ENCODE measurements around the gene MLYCD. TPM values are rescaled to one million over a fixed set of nuclear protein-coding genes. Genes with fewer than 3 reads are reported as not detected.

MLYCD gene
- total and polyA plus RNA-seq, 7 donors: 8.3 to 21.6 (median 14.7) TPM

GRCh38 chr16:83923581-83924365 is 24.9 kb downstream of the MLYCD start:
- Histone ChIP-seq H3K27ac (no peak overlapping the region), H3K4me3 (no peak overlapping the region), H3K9me3 (no peaks in the 10 kb centered on the region), H3K4me1 (peaks cover 8% of the 10 kb centered on the region), H3K27me3 (ENCODE audit: insufficient read depth in 3 of 3, low read length in 2 of 3) (no peaks in the 10 kb centered on the region), H3K36me3 (ENCODE audit: insufficient read depth in 1 of 2, low read depth in 1 of 2) (peaks cover 3 to 19% of the 10 kb centered on the region in 2 donors)
- peak in 1 of 2 donors; percentile 49 for DNase-seq
- no peak for ATAC-seq
- WGBS, 3 donors: 76 to 84% (median 80%) methylated on average over 30 to 31 of the region's 31 CpGs
- intact Hi-C loops (cut with DNase I): no loop called here
- TF ChIP-seq, protein P1, sequence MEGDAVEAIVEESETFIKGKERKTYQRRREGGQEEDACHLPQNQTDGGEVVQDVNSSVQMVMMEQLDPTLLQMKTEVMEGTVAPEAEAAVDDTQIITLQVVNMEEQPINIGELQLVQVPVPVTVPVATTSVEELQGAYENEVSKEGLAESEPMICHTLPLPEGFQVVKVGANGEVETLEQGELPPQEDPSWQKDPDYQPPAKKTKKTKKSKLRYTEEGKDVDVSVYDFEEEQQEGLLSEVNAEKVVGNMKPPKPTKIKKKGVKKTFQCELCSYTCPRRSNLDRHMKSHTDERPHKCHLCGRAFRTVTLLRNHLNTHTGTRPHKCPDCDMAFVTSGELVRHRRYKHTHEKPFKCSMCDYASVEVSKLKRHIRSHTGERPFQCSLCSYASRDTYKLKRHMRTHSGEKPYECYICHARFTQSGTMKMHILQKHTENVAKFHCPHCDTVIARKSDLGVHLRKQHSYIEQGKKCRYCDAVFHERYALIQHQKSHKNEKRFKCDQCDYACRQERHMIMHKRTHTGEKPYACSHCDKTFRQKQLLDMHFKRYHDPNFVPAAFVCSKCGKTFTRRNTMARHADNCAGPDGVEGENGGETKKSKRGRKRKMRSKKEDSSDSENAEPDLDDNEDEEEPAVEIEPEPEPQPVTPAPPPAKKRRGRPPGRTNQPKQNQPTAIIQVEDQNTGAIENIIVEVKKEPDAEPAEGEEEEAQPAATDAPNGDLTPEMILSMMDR (IDR thresholded peaks at IDR 0.05): no peak

DNA sequence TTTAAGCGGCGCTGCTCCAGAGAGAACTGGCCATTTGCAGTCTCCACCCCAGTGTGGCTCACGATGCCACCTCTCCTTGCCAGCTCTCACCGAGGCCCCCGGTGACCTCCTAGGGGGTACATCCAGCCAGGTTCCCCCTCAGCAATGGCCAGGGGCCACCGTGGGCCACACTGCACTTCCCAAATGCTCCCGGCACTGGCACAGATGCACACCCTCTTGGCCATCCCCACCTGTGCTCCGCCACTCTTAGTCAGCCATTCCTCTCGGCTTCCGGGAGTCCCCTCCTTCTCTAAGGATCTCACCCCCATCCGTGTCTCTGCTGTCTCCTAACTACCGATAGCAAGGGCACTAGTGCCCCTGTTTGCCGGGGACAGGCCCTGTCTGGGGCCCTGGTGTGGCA is 25.8 kb downstream of the MLYCD start:
- H3K36me3 ChIP-seq (ENCODE audit: insufficient read depth in 1 of 2, low read depth in 1 of 2): peaks cover 0 to 13% of the 10 kb centered on the region in 2 donors
- no peaks in the 10 kb centered on the region for H3K9me3 ChIP-seq
- DNase-seq (peak in 1 of 2 donors; percentile 39), ATAC-seq (no peak)
- intact Hi-C loops (cut with DNase I): no loop called here
- H3K27me3 ChIP-seq (ENCODE audit: insufficient read depth in 3 of 3, low read length in 2 of 3): no peaks in the 10 kb centered on the region
- H3K4me3 ChIP-seq: no peak overlapping the region
- H3K4me1 ChIP-seq: peaks cover 8% of the 10 kb centered on the region
- WGBS, 3 donors: 70 to 81% (median 73%) methylated on average over 13 of the region's 13 CpGs
- TF ChIP-seq, protein P1 (IDR thresholded peaks at IDR 0.05): no peak
- no peak overlapping the region for H3K27ac ChIP-seq

DNA sequence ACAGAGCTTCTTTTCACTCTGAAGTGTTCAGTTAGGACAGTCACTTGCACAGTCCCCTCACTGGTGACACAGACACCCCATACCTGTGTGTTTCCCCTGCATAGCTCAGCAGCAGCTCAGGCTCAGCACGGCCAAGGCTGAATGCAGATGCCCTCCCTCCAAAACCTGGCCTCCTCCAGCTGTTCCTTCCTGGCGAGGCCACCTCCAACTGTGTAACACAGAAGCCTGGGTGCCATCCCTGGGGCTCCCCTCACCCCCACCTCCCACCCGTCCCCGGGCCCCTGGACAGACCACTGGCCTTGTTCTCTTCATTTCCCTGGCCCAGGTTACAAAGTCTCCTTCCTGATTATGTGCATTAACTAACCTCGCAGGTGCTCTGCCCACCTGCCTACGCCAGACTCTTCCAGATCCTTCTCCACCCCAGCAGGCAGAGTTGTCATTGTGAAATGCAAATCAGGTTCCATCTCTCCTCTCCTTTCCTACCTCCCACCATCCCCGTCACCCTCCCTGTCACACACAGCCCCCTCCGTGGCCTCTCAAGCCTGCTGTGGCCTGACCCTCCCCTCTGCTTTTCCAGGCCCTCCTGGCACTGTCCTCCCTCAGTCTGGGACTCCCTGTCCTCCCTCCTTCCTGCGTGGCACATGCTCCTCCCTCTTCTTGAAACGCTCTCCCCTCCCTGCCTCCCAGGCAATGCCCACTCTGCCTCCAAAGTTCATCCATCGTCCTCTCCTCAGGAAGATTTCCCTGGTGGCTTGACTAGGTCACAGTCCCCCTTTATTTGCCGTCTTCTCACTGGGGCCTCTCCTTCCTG is 26.4 kb downstream of the MLYCD start:
- 79 to 85% (median 80%) methylated on average over 12 of the region's 12 CpGs for WGBS, 3 donors
- Histone ChIP-seq H3K4me3 (no peak overlapping the region), H3K4me1 (peaks cover 8% of the 10 kb centered on the region), H3K27ac (no peak overlapping the region), H3K27me3 (ENCODE audit: insufficient read depth in 3 of 3, low read length in 2 of 3) (no peaks in the 10 kb centered on the region), H3K36me3 (ENCODE audit: insufficient read depth in 1 of 2, low read depth in 1 of 2) (peaks cover 0 to 7% of the 10 kb centered on the region in 2 donors), H3K9me3 (no peaks in the 10 kb centered on the region)
- ATAC-seq: no peak
- peak in 1 of 2 donors; percentile 51 for DNase-seq
- TF ChIP-seq, protein P1 (IDR thresholded peaks at IDR 0.05): no peak
- intact Hi-C loops (cut with DNase I): no loop called here

GRCh38 chr16:83925957-83926725 is 27.2 kb downstream of the MLYCD start:
- Histone ChIP-seq H3K4me3 (no peak overlapping the region), H3K36me3 (ENCODE audit: insufficient read depth in 1 of 2, low read depth in 1 of 2) (peaks cover 0 to 3% of the 10 kb centered on the region in 2 donors), H3K9me3 (no peaks in the 10 kb centered on the region), H3K27me3 (ENCODE audit: insufficient read depth in 3 of 3, low read length in 2 of 3) (no peaks in the 10 kb centered on the region), H3K4me1 (peaks cover 8% of the 10 kb centered on the region), H3K27ac (no peak overlapping the region)
- ATAC-seq (peak in 2 of 4 donors; percentile 5 to 7), DNase-seq (peak in 1 of 2 donors; percentile 48)
- intact Hi-C loops (cut with DNase I): loop anchor here in 1 of 2 donors (2.0 kb wide), 1 partner anchor 139 kb away; no protein-coding TSS in a partner anchor
- 48 to 54% (median 52%) methylated on average over 26 to 27 of the region's 27 CpGs for WGBS, 3 donors
- TF ChIP-seq, protein P1 (IDR thresholded peaks at IDR 0.05): no peak
